HEK293T (cell line): ENCODE measurements around the gene MROH2A.

ENCODE experiments used
- CTCF ChIA-PET: fragments of 350-600 bp; formaldehyde crosslinking; extraction: SDS; loops from one replicate; lab custom pipeline; 2021; ENCODE audit warnings: antibody characterized with exemption, inconsistent platforms; lab: Yijun Ruan, JAX
- POLR2A ChIA-PET: fragments of 350-600 bp; formaldehyde crosslinking; extraction: SDS; loops from one replicate; lab custom pipeline; 2020; ENCODE audit warnings: antibody characterized with exemption, inconsistent platforms; lab: Yijun Ruan, JAX
- DNase-seq: peaks from one replicate; pipeline ENCODE4 v3.0.0; 2012; ENCODE audit warnings: mixed read lengths; ENCODE audit errors: extremely low spot score
- ARNT ChIP-seq: fragments of 450-650 bp; IDR thresholded peaks from 2 replicates; pipeline ENCODE4 v1.6.1; 2017; ENCODE audit warnings: mild to moderate bottlenecking
- BHLHE40 ChIP-seq: fragments of 450-650 bp; IDR thresholded peaks from 2 replicates; pipeline ENCODE4 v1.6.1; 2016; ENCODE audit warnings: mild to moderate bottlenecking, moderate library complexity, borderline replicate concordance
- CTBP1 ChIP-seq: fragments of 450-650 bp; IDR thresholded peaks from 2 replicates; pipeline ENCODE4 v1.6.1; 2016; ENCODE audit warnings: borderline replicate concordance
- ELF4 ChIP-seq: fragments of 450-650 bp; IDR thresholded peaks from 2 replicates; pipeline ENCODE4 v1.6.1; 2017; ENCODE audit warnings: antibody characterized with exemption
- FOXA1 ChIP-seq: fragments of 450-650 bp; IDR thresholded peaks from 2 replicates; pipeline ENCODE4 v1.6.1; 2016; ENCODE audit warnings: mild to moderate bottlenecking
- FOXK2 ChIP-seq: fragments of 450-650 bp; IDR thresholded peaks from 2 replicates; pipeline ENCODE4 v1.6.1; 2016; ENCODE audit warnings: mild to moderate bottlenecking
- FOXM1 ChIP-seq: fragments of 450-650 bp; IDR thresholded peaks from 2 replicates; pipeline ENCODE4 v1.6.1; 2017; ENCODE audit warnings: mild to moderate bottlenecking, borderline replicate concordance
- HDGF ChIP-seq: fragments of 450-650 bp; IDR thresholded peaks from 2 replicates; pipeline ENCODE4 v1.6.1; 2017; ENCODE audit warnings: antibody characterized with exemption, borderline replicate concordance
- L3MBTL2 ChIP-seq: fragments of 450-650 bp; conservative IDR thresholded peaks from 2 replicates; pipeline ENCODE4 v1.6.1; 2016; ENCODE audit warnings: mild to moderate bottlenecking
- LEF1 ChIP-seq: fragments of 450-650 bp; IDR thresholded peaks from 2 replicates; pipeline ENCODE4 v1.6.1; 2017; ENCODE audit warnings: mild to moderate bottlenecking, borderline replicate concordance
- NFRKB ChIP-seq: fragments of 450-650 bp; IDR thresholded peaks from 2 replicates; pipeline ENCODE4 v1.6.1; 2016; ENCODE audit warnings: mild to moderate bottlenecking, moderate library complexity
- SP1 ChIP-seq: fragments of 450-650 bp; IDR thresholded peaks from 2 replicates; pipeline ENCODE4 v1.6.1; 2017
- SUZ12 ChIP-seq: fragments of 450-650 bp; IDR thresholded peaks from 2 replicates; pipeline ENCODE4 v1.6.1; 2016; ENCODE audit warnings: mild to moderate bottlenecking
- TARDBP ChIP-seq: fragments of 450-650 bp; IDR thresholded peaks from 2 replicates; pipeline ENCODE4 v1.6.1; 2016
- ZNF384 ChIP-seq: fragments of 450-650 bp; IDR thresholded peaks from 2 replicates; pipeline ENCODE4 v1.6.1; 2016
- TF ChIP-seq, protein P1 (sequence below): fragments of 450-650 bp; IDR thresholded peaks from 2 replicates; pipeline ENCODE4 v1.6.1; 2016

Gene MROH2A

DNA sequence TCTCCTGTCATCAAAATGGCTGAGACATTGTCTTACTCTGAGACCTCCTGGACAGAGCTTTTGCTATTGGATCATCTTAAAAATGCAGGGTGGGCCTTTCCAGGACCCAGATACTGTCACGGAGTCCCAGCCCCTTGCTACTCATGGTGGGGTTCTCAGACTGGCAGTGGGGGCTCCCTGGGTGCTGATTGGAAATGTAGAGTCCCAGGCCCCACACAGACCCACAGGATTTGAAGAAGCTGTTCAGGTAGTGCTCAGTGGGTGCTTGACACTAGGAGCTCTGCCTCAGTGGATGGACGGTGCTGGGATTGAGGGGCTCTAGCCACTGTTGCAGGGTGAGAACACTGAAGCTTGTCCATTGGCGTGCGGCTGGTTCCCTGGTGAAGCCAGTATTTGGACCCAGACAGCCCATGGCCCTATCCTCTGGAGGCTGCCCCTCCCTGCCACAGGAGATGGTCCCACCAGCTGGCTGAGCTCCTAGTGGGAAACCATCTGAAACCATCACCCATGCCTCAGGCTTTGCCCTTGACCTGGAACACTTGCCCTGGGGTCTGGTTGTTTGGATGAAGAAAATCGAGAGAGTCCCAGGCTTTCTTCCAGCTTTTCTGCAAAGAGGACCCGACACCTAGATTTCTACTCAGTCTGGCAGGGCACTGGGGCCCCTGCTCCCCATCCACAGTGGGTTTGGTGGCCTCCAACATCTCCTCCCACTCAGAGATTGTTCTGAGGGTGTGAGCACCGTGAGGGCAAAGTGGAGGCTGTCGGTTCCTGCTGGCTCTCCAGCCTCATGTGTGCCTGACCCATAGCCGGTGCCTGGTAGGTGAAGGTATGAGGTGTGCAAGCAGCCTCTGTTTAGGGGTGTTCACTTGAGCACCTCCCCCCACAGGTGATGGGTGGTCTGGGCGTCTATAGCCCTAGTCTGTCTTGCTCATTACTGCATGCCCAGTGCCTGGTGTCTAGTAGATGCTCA, 30.1 kb downstream of the MROH2A start:
- ChIA-PET POLR2A (interaction anchor here (1.1 kb wide), 1 partner anchor 24 kb away, joined by 3 read pairs; no protein-coding TSS in a partner anchor), CTCF (no interaction called here)
- DNase-seq = no peak
- TF ChIP-seq BHLHE40 (no peak), FOXM1 (no peak), NFRKB (no peak), ZNF384 (no peak), TARDBP (no peak), ARNT (no peak), HDGF (no peak), SP1 (no peak), ELF4 (no peak), FOXA1 (no peak), LEF1 (no peak)

DNA sequence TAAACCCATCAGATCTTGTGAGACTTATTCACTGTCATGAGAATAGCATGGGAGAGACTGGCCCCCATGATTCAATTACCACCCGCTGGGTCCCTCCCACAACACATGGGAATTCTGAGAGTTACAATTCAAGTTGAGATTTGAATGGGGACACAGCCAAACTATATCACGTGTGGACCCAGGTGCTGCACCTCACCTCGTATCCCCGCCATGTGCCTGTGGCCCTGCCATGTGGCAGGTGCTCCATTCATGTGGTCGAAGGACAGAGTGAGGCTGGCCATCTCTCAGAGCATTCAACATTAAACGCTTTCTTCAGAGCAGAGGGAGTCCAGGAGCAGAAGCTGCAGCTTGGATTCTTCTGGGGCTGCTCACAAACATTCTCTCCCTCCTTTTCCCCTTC, 32.3 kb downstream of the MROH2A start:
- ChIA-PET CTCF (no interaction called here), POLR2A (no interaction called here)
- no peak for DNase-seq
- peak; percentile 55 for TF ChIP-seq L3MBTL2
- no peak for TF ChIP-seq FOXK2
- no peak for TF ChIP-seq SUZ12

DNA sequence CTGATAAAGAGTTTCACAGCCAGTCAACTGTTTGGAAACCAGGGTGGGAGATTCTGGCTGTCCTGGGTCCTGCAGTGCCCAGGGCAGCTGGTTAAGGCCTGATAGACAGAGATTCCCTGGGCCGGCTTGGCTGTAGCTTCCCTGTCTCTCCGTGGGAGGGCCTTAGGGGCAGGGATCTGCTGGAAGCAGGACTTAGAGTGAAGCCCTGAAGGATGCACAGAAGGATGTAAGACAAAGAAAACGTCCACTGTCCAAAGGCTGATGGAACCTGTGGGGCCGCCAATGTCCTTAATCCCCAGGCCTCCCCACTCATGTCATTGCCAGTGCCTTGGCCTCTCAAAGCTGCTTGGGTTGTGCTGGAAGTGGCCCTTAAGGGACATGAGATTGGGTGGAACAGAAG, 33.0 kb downstream of the MROH2A start:
- ChIA-PET CTCF (no interaction called here), POLR2A (no interaction called here)
- no peak for TF ChIP-seq FOXM1
- TF ChIP-seq ARNT = no peak
- no peak for TF ChIP-seq ELF4
- no peak for TF ChIP-seq NFRKB
- TF ChIP-seq CTBP1 = no peak
- no peak for DNase-seq

DNA sequence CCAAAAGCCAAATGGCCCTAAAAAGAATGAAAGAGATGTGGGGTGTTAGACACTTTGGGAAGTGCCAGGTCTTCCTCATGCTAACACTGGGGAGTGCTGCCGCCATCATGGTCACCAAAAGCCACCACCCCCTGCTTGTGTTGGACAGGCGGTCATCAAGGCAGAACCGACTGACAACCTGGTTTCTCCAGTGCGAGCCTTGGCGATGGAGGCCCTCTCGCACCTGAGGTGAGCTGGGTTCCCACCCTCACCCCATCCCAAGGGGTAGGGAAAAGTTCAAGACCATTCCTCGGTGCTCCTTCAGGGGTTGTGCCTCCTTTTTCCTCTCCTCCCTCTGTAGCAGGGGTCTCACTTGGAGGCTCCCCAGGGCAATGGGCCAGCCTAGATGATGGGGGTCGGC, 33.6 kb downstream of the MROH2A start:
- CTCF ChIA-PET = no interaction called here
- no peak for DNase-seq
- TF ChIP-seq FOXA1 (no peak), ARNT (no peak), L3MBTL2 (no peak), NFRKB (no peak)
- TF ChIP-seq, protein P1, sequence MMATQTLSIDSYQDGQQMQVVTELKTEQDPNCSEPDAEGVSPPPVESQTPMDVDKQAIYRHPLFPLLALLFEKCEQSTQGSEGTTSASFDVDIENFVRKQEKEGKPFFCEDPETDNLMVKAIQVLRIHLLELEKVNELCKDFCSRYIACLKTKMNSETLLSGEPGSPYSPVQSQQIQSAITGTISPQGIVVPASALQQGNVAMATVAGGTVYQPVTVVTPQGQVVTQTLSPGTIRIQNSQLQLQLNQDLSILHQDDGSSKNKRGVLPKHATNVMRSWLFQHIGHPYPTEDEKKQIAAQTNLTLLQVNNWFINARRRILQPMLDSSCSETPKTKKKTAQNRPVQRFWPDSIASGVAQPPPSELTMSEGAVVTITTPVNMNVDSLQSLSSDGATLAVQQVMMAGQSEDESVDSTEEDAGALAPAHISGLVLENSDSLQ = no peak
- POLR2A ChIA-PET = no interaction called here

DNA sequence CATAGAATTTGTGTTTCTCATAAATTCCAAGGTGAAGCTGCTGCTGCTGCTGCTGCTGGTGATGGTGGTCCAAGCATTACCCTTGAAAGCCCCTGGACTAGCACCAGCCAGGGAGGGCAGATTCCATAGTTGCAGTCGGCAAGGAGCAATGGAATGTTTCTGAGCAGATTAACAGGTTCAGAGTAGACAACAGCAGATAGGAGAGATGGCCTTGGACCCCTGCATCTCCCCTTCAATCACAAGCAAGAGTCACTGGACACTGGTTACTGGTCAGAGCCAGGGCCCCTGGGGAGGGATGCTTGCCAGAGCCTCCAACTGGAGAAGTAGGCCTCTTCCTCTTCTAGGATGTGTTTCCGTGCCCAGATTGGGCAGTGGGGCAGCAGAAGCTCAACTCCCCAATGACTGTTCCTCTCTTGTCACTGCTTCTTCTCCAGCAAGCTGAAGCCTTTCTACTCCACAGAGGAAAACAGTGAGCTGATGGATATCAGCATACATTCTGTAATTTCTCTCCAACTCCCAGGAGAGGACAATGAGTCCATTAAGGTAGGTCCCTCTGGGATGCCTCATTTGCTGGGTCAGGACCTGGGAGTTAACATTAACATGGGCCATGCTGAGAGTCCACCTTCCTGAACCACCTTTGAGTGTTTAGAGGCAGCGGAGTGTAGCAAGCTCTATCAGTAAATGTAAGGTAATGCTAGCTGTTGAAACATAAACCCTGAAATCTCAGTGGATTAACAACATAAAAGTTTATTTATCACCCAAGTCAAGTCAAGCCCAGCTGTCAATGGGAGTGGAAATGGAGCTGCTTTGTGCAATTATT, 35.3 kb downstream of the MROH2A start:
- TF ChIP-seq BHLHE40 (no peak), TARDBP (no peak), ELF4 (no peak), L3MBTL2 (no peak), FOXK2 (no peak), FOXM1 (no peak), CTBP1 (no peak), FOXA1 (no peak), SUZ12 (no peak), LEF1 (no peak), HDGF (no peak)
- TF ChIP-seq, protein P1 = no peak
- POLR2A ChIA-PET = no interaction called here
- no peak for DNase-seq
- CTCF ChIA-PET = no interaction called here

DNA sequence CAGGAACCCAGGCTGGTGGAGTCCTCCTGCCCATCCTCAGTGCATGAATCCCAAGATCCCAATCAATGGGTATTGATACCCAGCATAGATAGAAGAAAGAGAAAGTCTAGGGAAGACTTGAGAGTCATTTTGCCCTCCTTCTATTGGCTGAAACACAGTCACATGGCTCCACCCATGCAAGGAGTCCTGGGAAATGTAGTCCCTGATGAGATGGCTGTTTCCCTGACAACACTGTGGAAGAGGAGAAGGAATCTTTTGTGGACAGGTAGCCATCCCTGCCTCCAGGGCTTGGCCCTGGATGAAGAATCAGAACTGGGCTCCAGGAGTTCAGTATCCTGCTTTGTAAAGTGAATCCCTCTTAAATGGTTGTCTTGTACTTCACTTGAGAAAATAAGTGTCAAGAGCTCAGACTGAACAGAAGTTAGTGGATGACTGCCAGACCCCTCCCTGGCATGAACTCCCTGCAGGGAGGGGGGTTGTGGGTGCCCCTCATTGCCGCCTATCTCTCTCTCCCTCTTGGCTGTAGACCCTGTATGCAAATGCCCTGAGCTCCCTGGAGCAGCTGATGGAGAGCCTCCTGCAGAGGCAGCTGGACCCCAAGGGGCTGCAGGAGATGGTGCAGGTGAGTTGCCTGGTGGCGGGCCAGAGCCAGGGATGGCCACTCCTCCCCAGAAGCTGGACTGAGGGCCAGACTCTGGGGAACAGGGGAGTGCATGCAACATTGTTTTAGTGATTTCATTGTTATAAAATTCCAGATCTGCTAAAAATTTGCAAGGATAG, 36.1 kb downstream of the MROH2A start:
- TF ChIP-seq ELF4 (no peak), ARNT (no peak), ZNF384 (no peak), TARDBP (no peak), FOXM1 (no peak), SUZ12 (no peak), SP1 (no peak), L3MBTL2 (no peak), LEF1 (no peak), NFRKB (no peak), BHLHE40 (no peak), CTBP1 (no peak), FOXK2 (no peak), HDGF (no peak), FOXA1 (no peak)
- TF ChIP-seq, protein P1 = no peak
- no peak for DNase-seq
- CTCF ChIA-PET = no interaction called here
- POLR2A ChIA-PET = no interaction called here
